HepG2 (cell line): ENCODE data around the gene KDM2B. TPM values are rescaled to one million over a fixed set of nuclear protein-coding genes. Genes with fewer than 3 reads are reported as not detected.

Source experiments
- ARID4A ChIP-seq: sonication (generic); formaldehyde crosslinking; IDR thresholded peaks from 2 replicates; pipeline ENCODE4 v1.5.0; 2020; ENCODE audit warnings: mild to moderate bottlenecking, missing genetic modification reagents, borderline replicate concordance
- CBFB ChIP-seq: sonication (generic); formaldehyde crosslinking; IDR thresholded peaks from 2 replicates; pipeline ENCODE4 v1.4.0; 2020; ENCODE audit warnings: missing genetic modification reagents
- CEBPZ ChIP-seq: IDR thresholded peaks from 2 replicates; pipeline ENCODE4 v1.6.1; 2012; ENCODE audit warnings: low read length, improper control_type of control experiment
- HDAC2 ChIP-seq: sonication (generic); formaldehyde crosslinking; IDR thresholded peaks from 2 replicates; pipeline ENCODE4 v1.4.0; 2020; ENCODE audit warnings: missing genetic modification reagents
- NR0B2 ChIP-seq: sonication (generic); formaldehyde crosslinking; IDR thresholded peaks from 2 replicates; pipeline ENCODE4 v1.4.0; 2020; ENCODE audit warnings: mild to moderate bottlenecking, missing genetic modification reagents
- PRDM15 ChIP-seq: sonication (generic); formaldehyde crosslinking; IDR thresholded peaks from 2 replicates; pipeline ENCODE4 v1.4.0; 2020; ENCODE audit warnings: missing genetic modification reagents
- TFAP4 ChIP-seq: sonication (generic); IDR thresholded peaks from 2 replicates; pipeline ENCODE4 v1.6.1; 2016; ENCODE audit warnings: low read depth, borderline replicate concordance
- ZKSCAN1 ChIP-seq: fragments of 150-350 bp; IDR thresholded peaks from 2 replicates; pipeline ENCODE4 v1.6.1; 2014; ENCODE audit warnings: low read length
- ZNF263 ChIP-seq: sonication (generic); formaldehyde crosslinking; IDR thresholded peaks from 2 replicates; pipeline ENCODE4 v1.4.0; 2020; ENCODE audit warnings: missing genetic modification reagents
- ZNF280B ChIP-seq: sonication (generic); formaldehyde crosslinking; IDR thresholded peaks from 2 replicates; pipeline ENCODE4 v1.5.0; 2020; ENCODE audit warnings: missing genetic modification reagents, mild to moderate bottlenecking, borderline replicate concordance
- ZNF577 ChIP-seq: sonication (generic); formaldehyde crosslinking; IDR thresholded peaks from 2 replicates; pipeline ENCODE4 v1.4.0; 2020; ENCODE audit warnings: mild to moderate bottlenecking, low read depth, missing genetic modification reagents, borderline replicate concordance
- ZSCAN5A ChIP-seq: sonication (generic); formaldehyde crosslinking; IDR thresholded peaks from 2 replicates; pipeline ENCODE4 v1.8.0; 2022; ENCODE audit warnings: mild to moderate bottlenecking, missing genetic modification reagents, borderline replicate concordance
- polyA plus RNA-seq, 8 experiments: library from polyadenylated mRNA; depleted of rRNA in 3 of 8; stranded (reverse) in 7 of 8; unstranded in 1 of 8; fragments of >200 nt; fragmentation: Illumina TruSeq in 4 of 8; extraction: Trizol in 4 of 8; gene quantifications; 2 replicates each; pipeline versions ENCODE4 v1.2.1 to v1.2.3, GENCODE V29; 2011 to 2016; ENCODE audit warnings: low read depth in 4 of 8, missing spikeins in 1 of 8, mixed read lengths in 1 of 8; ENCODE audit not compliant: insufficient read depth in 1 of 8
- total RNA-seq, 5 experiments: library from RNA; depleted of rRNA; stranded (reverse); fragments of >200 nt; fragmentation: Illumina TruSeq; extraction: Trizol; gene quantifications; 2 replicates each; pipeline ENCODE4 v1.2.3, GENCODE V29; 2016; ENCODE audit warnings: low read depth in 1 of 5

Gene KDM2B
- total and polyA plus RNA-seq, 2 of the 13 experiments (the other 11 are each of a cell fraction or from before 2014, with no cell fraction given), result 17.5 to 26.1 TPM

GRCh38 chr12:121538699-121539061 is 42.1 kb downstream of the KDM2B start (continued):
- no peak for TF ChIP-seq ZSCAN5A (CRISPR knock-in tag)
- peak; percentile 65; the same call in 1 of the 2 replicates for TF ChIP-seq PRDM15 (CRISPR knock-in tag)
- TF ChIP-seq ZNF577 (CRISPR knock-in tag), result no peak
- no peak for TF ChIP-seq NR0B2 (CRISPR knock-in tag)
- no peak for TF ChIP-seq ZKSCAN1
- peak; percentile 8; the same call in 1 of the 2 replicates for TF ChIP-seq TFAP4
- TF ChIP-seq CEBPZ, result no peak
- TF ChIP-seq CBFB (CRISPR knock-in tag), result no peak
- no peak for TF ChIP-seq ARID4A (CRISPR knock-in tag)
- no peak for TF ChIP-seq ZNF280B (CRISPR knock-in tag)
- no peak for TF ChIP-seq HDAC2 (CRISPR knock-in tag)
- peak; percentile 67 for TF ChIP-seq ZNF263
